ENCODE data around the gene TRAF3.

DNA sequence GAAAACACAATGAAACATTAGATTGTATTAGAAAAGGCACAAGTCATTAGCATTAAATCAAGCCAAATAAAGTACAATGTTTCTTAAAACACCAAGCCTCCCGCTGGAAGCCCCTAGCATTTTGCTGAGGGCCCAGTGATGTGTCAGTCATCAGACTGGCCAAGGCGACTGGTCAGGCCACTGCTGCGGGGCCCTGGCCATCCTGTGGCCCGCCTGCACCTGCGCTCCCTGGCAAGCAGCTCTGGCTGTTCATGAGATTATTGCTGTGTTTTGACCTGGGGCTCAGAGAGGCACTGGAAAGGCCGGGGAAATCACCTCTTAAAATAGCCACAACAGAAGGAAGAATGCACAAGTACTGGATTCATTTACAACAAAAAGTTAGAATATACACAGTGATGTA lies 121.0 kb downstream of the TRAF3 start:
- TF ChIP-seq CTCF (IDR thresholded peaks at IDR 0.05; ENCODE audit: insufficient read depth, low read length, poor library complexity, severe bottlenecking), result no peak
- no peak for TF ChIP-seq EZH2phosphoT487 (conservative IDR thresholded peaks at IDR 0.05; ENCODE audit: low read length)
